GM19035 (cell line): ENCODE data around the gene CROCC2.

Source experiments
- ATAC-seq: cut with Tn5 transposase; IDR thresholded peaks from one replicate; pipeline ENCODE4 v1.9.1; 2021; ENCODE audit not compliant: unreplicated experiment

The CROCC2 gene

DNA sequence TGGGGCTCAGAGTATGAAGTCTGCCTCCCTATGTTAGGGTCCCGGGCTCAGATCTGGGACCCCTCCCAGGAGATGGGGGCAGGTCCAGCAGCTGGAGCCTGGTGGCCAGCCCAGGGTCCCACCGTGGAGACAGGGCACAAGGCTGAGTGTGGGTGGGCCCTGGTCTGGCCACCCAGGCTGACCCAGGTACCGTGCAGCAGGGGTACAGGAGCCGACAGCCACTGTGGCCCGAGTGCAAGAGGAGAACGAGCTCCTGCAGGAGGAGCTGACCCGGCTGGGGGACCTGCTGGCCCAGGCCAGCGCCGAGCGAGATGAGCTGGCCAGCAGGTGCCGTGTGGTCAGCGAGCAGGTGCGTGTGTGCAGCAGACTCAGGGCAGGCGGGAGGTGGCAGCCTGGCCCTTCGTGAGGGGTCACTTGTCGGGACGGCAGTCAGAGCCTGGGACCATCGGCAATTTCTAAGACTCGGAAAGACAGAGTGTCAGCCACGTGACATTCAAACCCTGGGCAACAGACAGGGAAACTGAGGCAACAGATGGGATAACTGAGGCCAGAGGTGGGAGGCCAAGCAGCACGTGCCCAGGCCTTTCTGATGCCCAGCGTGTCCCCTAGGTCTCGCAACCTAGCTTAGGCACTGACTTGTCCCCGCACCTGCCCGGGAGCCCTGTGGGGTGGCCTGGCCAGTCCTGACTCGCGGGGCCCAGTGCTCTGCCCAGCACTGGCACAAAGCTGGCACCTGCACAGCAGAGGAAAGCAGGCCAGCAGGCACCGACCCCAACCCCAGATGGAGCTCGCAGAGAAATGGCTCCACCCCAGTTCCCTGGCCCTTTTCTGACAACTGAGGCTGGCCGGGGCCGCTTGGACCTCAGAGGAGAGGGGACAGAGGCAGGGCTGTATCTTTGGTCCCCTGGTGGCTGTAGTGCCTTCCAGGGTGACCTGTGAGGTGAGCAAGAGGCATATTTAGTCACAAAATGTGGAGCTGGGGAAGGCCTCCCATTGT lies 13.9 kb downstream of the CROCC2 start:
- ATAC-seq: no peak

DNA sequence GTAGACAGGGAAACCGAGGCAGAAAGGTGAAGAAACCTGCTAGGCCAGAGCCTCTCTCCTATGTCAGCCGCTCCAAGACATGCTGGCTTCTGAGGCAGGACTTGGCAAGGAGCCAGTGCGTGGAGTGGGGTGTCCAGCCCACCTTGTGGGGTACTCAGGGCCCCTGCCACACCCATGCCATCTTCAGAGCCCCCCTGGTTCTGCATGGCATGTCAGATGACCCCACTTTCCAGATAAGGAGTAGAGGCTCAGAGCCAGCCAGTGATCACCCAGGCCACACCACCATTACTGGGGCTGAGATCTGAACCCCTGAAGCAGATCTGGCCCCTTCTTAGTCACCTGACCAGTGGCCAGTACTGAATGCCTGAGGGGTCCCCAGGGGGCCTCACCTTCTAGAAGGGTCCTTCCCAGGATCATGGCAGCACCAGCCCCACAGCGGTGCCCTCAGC lies 14.7 kb downstream of the CROCC2 start:
- ATAC-seq: no peak

DNA sequence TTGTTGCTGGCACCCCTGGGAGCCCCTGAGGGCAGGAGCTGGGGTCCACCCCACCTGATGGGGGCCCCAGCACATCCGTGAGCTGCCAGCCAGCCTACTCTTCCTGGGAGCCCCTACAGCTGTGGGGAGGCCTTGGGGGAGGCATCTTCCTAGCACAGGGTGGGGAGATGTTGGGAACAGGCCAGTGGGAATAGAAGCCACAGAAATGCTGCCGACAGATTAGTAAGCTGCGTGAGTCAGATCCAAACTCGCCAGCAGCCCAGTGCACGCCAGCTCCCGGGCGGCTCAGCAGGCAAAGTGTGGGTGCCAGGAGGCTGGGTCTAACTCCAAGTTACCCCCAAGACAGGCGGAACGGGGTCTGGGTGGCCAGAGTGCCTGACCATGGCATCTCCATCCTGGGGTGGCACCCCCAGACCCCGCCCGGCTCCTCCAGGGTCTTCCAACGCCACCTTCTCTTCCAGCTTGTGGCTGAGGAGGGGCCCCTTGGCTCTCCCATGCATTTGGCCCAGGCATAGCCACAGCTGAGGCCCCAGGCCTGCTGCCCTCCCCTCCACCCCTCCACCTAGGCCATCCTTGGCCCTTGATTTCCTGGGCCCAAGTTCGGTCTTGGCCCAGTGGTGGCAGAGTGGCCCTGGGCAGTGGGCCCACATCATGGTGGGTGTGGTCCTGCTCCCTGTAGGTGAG lies 15.3 kb downstream of the CROCC2 start:
- no peak for ATAC-seq

DNA sequence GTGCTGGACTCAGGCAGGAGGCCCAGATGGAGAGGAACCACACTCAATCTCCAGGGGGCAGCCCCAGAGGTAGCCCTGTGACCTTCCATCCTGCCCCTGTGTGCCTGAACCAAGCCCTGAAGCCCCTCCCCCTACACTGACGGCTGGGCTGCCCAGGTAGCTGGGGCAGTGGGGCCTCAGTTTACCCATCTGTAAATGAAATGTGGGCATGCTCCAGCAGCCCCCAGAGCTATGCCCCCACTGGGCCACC lies 15.8 kb downstream of the CROCC2 start:
- no peak for ATAC-seq

DNA sequence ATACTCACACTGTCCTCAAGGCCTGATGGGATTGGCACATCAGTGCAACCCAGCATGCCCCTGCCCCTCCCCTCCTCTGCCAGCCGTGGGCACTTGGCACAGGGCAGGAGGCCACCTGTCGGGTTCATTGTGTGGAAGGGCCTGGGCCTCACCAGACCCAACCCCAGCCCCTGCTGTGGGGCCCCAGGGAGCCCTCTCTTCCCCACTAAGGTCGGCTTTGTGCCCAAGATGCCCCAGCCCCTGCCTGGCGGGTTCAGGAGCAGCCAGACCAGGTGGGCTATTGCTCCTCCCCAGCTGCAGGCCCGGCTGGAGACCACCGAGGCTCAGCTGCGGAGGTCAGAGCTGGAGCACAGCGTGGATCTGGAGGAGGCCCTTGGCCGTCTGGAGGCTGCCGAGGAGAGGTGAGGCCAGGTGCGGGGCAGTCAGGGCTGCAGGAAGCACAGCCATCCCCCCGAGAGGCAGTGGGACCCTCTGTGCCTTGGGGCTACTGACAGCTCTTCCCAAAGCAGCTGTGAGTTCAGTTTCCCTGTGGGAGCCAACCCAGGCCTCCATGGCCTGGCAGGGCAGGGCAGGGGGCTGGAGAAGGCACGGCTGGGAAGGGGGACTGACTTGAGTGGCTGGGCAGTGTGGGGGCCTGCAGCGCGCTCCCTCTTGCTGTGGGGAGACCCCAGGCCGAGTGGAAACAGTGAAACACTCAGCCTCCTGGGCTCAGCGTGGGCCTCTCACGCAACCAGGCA lies 16.3 kb downstream of the CROCC2 start:
- no peak for ATAC-seq

- no peak for ATAC-seq
Measured at GRCh38 chr2:240922982-240923537, 16.9 kb downstream of the CROCC2 start.

DNA sequence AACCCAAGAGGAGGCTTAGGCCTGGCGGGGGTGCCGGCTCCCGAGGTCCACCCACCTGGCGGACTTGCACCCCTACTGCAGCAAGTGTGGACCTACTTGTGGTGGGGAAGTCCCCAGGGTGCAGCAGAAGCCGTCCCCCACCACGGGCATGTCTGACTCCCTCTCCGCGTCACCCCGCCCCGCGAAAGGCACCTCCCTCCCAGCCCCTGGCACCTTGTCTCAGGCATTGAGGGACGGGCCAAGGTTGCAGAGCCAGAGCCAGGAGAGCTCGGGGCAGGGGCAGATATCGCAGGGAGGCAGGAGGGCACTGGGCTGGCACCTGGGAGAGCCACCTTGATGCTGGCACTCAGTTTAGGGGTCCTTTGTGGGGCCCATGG lies 19.0 kb downstream of the CROCC2 start:
- ATAC-seq: no peak

GRCh38 chr2:240925568-240926515 lies 19.7 kb downstream of the CROCC2 start:
- ATAC-seq: no peak

DNA sequence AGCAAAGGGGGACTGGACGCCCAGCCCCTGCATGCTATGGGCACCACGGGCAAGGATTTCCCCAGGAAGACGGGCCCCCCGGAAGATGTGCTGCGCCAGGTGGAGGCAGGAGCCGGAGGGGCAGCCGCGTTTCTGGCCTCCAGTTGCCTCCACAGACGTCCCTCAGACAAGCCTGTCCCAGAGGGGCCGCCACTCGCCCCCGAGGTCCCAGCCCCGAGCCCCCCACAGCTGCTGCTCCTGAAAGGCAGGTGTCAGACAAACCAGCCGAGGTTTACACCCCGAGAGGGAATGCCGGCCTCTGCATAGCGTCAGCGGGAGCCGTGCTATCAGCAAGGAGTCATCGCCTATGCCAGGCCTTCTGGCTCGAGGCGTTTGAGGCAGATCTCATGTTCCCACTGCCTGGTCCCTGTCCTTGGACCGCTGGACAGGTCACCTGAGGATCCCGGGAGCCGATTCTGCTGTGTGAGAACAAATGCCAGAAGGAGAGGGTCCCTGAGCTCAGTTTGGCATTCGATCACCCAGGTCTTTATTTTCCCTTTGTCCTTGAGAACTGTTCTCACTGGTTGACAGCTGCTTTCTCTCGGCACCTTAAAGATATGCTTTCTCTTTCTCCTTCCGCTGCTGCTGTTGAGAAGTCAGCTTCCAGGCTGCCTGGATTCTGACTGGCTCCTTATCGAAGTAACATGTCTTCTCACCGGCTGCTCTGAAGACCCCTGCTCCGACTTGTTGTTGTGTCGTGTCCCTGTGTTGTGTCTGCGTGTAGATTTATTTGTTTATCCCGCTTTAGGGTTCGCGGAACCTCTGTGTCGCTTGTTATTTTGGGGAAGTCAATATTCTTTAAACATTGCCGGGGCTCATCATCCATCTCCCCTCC lies 20.6 kb downstream of the CROCC2 start:
- ATAC-seq: no peak

GRCh38 chr2:240927390-240927781 lies 21.2 kb downstream of the CROCC2 start:
- ATAC-seq: no peak

GRCh38 chr2:240928476-240929363 lies 22.6 kb downstream of the CROCC2 start:
- ATAC-seq: no peak

DNA sequence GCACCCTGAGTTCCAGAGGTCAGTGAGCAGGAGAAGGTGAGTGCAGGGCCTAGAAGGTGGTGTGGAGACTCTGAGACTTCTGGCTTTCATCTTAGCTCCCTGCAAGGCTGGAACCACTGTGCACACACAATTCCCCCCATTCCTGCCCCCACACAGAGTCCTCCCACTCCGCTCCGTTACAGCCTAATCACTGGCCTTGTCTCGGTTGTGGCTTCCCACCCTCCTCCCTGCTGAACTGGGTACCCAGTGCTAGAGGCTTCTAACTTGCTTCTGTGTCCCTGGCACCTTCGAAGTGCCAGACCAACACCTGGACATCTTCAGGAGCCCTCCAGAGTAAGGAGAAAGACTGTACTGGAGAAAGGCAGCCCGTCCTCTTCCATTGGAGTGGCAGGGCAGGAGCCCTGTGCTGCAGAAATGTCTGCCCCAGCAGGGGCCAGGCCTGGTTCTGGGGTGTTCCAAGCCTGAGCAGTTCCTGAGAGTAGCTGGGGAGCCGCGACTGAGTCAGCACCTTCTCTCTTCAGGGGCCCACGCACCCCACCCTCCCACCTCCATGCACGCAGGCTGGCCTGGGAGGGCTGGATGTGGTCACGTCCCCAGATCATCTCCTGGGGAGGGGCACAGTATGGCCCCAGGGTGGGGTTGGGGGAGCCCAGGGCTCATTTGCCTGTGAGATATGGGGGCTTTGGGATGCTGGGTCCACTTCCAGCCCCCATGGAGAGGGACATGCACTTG lies 23.4 kb downstream of the CROCC2 start:
- ATAC-seq: no peak

GRCh38 chr2:240930096-240930630 lies 24.0 kb downstream of the CROCC2 start:
- no peak for ATAC-seq

DNA sequence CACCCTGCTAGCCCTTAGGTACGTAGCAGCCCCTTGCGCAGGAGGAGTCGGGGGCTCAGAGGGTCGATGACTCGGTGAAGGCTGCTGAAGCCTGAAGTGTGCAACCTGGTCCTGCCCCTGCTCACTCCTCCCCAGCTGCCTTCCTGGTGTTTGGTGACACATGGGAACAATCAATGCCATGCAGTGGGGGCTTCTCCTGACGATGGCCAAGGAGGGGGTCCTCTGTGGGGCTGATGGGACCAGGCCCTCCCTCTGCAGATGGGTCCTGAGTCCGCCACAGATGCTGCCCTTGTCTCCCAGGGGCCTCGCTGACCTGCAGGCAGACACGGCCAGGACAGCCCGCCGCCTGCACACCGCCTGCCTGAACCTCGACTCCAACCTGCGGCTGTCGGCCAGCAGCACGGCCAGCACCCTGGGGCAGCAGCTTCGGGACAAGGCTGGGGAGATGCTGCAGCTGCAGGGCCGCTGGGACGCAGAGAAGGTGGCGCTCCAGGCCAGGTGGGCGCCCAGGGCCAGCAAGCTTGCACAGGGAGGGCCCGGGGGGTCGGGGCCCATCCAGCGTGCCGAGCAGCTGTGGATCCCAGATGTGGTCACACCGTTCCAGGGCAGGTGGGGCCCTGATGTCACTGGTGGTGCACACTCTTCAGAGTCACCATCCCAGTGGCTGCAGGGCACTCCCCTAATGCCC lies 24.6 kb downstream of the CROCC2 start:
- no peak for ATAC-seq

GRCh38 chr2:240931319-240931949 lies 25.3 kb downstream of the CROCC2 start:
- ATAC-seq: no peak

GRCh38 chr2:240932001-240932723 lies 26.0 kb downstream of the CROCC2 start:
- ATAC-seq: no peak
